WTC11 (cell line): Measurements from ENCODE around the gene FRA10AC1. TPM values are rescaled to one million over a fixed set of nuclear protein-coding genes. Genes with fewer than 3 reads are reported as not detected.

Experiments
- ATAC-seq: fragments of 200-7000 bp; cut with Tn5 transposase; 2 replicates; pipeline ENCODE4 v1.10.0; 2021; ENCODE audit warnings: mild to moderate bottlenecking, moderate library complexity
- CTCF ChIA-PET: fragments of 300-600 bp; sonication (Branson Sonifier 250); formaldehyde crosslinking; loops from one replicate; lab custom pipeline; 2021; ENCODE audit warnings: antibody characterized with exemption; lab: Charles Lee
- POLR2A ChIA-PET: fragments of 350-600 bp; sonication (Branson Sonifier 250); formaldehyde crosslinking; loops from one replicate; lab custom pipeline; 2021; ENCODE audit warnings: antibody characterized with exemption; lab: Charles Lee
- DNase-seq: peaks from one replicate; pipeline ENCODE4 v3.0.0; 2021; ENCODE audit warnings: low spot score
- H3K27ac Mint-ChIP-seq: 2 replicates; pipeline ENCODE4 v1.8.0; 2021; ENCODE audit warnings: mixed read lengths
- H3K27me3 Mint-ChIP-seq: 2 replicates; pipeline ENCODE4 v1.8.0; 2021; ENCODE audit warnings: low read depth, mild to moderate bottlenecking, moderate library complexity, mixed read lengths
- H3K36me3 Mint-ChIP-seq: 2 replicates; pipeline ENCODE4 v1.8.0; 2021; ENCODE audit warnings: mixed read lengths
- H3K4me1 Mint-ChIP-seq: 2 replicates; pipeline ENCODE4 v1.8.0; 2022; ENCODE audit warnings: mixed read lengths
- H3K4me3 Mint-ChIP-seq: 2 replicates; pipeline ENCODE4 v1.8.0; 2021; ENCODE audit warnings: mild to moderate bottlenecking, moderate library complexity, mixed read lengths
- H3K9me3 Mint-ChIP-seq: 2 replicates; pipeline ENCODE4 v1.8.0; 2021; ENCODE audit warnings: mixed read lengths
- ATF1 ChIP-seq: sonication (generic); formaldehyde crosslinking; IDR thresholded peaks from 2 replicates; pipeline ENCODE4 v1.8.1; 2023; ENCODE audit warnings: mild to moderate bottlenecking, moderate library complexity, missing genetic modification reagents
- ATF3 ChIP-seq: sonication (generic); formaldehyde crosslinking; conservative IDR thresholded peaks from 2 replicates; pipeline ENCODE4 v1.8.1; 2022; ENCODE audit warnings: mild to moderate bottlenecking, missing genetic modification reagents
- ATF6 ChIP-seq: sonication (generic); formaldehyde crosslinking; IDR thresholded peaks from 2 replicates; pipeline ENCODE4 v1.8.1; 2023; ENCODE audit warnings: mild to moderate bottlenecking, missing genetic modification reagents
- FOXK1 ChIP-seq: sonication (generic); formaldehyde crosslinking; IDR thresholded peaks from 2 replicates; pipeline ENCODE4 v1.8.0; 2022; ENCODE audit warnings: mild to moderate bottlenecking, moderate library complexity, missing genetic modification reagents
- FOXP1 ChIP-seq: sonication (generic); formaldehyde crosslinking; IDR thresholded peaks from 2 replicates; pipeline ENCODE4 v1.8.0; 2022; ENCODE audit warnings: missing genetic modification reagents, mild to moderate bottlenecking, moderate library complexity, borderline replicate concordance
- GABPB1 ChIP-seq: sonication (generic); formaldehyde crosslinking; IDR thresholded peaks from 2 replicates; pipeline ENCODE4 v1.8.1; 2023; ENCODE audit warnings: mild to moderate bottlenecking, missing genetic modification reagents
- HMGA2 ChIP-seq: fragments of 250-450 bp; sonication (Bioruptor Pico); IDR thresholded peaks from 2 replicates; pipeline ENCODE4 v1.4.0; 2021; ENCODE audit warnings: mild to moderate bottlenecking, moderate library complexity
- NFATC4 ChIP-seq: fragments of 250-450 bp; sonication (Bioruptor Pico); IDR thresholded peaks from 2 replicates; pipeline ENCODE4 v1.9.0; 2021; ENCODE audit warnings: mild to moderate bottlenecking
- NFE2L1 ChIP-seq: sonication (generic); formaldehyde crosslinking; IDR thresholded peaks from 2 replicates; pipeline ENCODE4 v1.8.1; 2023; ENCODE audit warnings: missing genetic modification reagents
- NFYB ChIP-seq: sonication (generic); formaldehyde crosslinking; conservative IDR thresholded peaks from 2 replicates; pipeline ENCODE4 v1.8.0; 2022; ENCODE audit warnings: low read depth, missing genetic modification reagents
- NR3C1 ChIP-seq: sonication (generic); formaldehyde crosslinking; conservative IDR thresholded peaks from 2 replicates; pipeline ENCODE4 v1.8.1; 2023; ENCODE audit warnings: low read depth, mild to moderate bottlenecking, missing genetic modification reagents
- RELA ChIP-seq: sonication (generic); formaldehyde crosslinking; IDR thresholded peaks from 2 replicates; pipeline ENCODE4 v1.8.1; 2022; ENCODE audit warnings: missing genetic modification reagents, mild to moderate bottlenecking, borderline replicate concordance
- RORB ChIP-seq: fragments of 250-450 bp; sonication (Bioruptor Pico); IDR thresholded peaks from 2 replicates; pipeline ENCODE4 v1.9.0; 2021; ENCODE audit warnings: mild to moderate bottlenecking
- SMAD4 ChIP-seq: sonication (generic); formaldehyde crosslinking; IDR thresholded peaks from 2 replicates; pipeline ENCODE4 v1.8.0; 2022; ENCODE audit warnings: mild to moderate bottlenecking, missing genetic modification reagents
- SP1 ChIP-seq: sonication (generic); formaldehyde crosslinking; conservative IDR thresholded peaks from 2 replicates; pipeline ENCODE4 v1.8.1; 2022; ENCODE audit warnings: missing genetic modification reagents
- TCF7 ChIP-seq: sonication (generic); formaldehyde crosslinking; IDR thresholded peaks from 2 replicates; pipeline ENCODE4 v1.8.0; 2022; ENCODE audit warnings: mild to moderate bottlenecking, low read depth, missing genetic modification reagents, moderate library complexity
- ZNF121 ChIP-seq: sonication (generic); formaldehyde crosslinking; IDR thresholded peaks from 2 replicates; pipeline ENCODE4 v1.8.0; 2023; ENCODE audit warnings: missing genetic modification reagents
- ZNF317 ChIP-seq: sonication (generic); formaldehyde crosslinking; IDR thresholded peaks from 2 replicates; pipeline ENCODE4 v1.8.1; 2023; ENCODE audit warnings: low read depth, mild to moderate bottlenecking, moderate library complexity, missing genetic modification reagents, borderline replicate concordance
- total RNA-seq: library from RNA; stranded (reverse); gene quantifications from 3 replicates; pipeline ENCODE4 v1.2.3, GENCODE V29; 2021
- TF ChIP-seq, protein P1 (sequence below): fragments of 250-450 bp; sonication (Bioruptor Pico); IDR thresholded peaks from 2 replicates; pipeline ENCODE4 v1.9.0; 2021; ENCODE audit warnings: moderate library complexity, mild to moderate bottlenecking, inconsistent platforms, borderline replicate concordance
- TF ChIP-seq, protein P2 (sequence below): sonication (generic); formaldehyde crosslinking; IDR thresholded peaks from 2 replicates; pipeline ENCODE4 v1.8.0; 2023; ENCODE audit warnings: mild to moderate bottlenecking, missing genetic modification reagents
- TF ChIP-seq, protein P3 (sequence below): sonication (generic); formaldehyde crosslinking; IDR thresholded peaks from 2 replicates; pipeline ENCODE4 v1.8.1; 2023; ENCODE audit warnings: mild to moderate bottlenecking, missing genetic modification reagents, moderate library complexity

Gene FRA10AC1
- total RNA-seq, 1 experiment from 2014 or later = 14.1 TPM

DNA sequence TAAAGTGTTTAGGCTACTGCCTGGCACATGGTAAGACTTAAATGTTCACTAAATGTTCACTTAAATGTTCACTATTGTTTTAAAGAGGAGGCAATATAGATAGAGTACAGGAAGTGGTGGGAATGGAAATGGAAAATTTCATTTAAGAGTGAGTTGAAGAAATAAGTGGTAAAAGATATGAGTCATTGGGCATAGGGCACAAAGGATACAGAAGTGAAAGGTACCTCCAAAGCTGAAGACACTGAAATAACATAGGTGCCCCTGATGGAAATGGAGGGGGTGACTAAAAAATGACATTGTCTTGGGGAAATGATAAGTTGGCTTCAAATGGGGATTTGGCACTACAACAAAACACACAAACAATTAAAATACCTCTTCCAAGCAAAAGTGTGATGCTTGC, 5.2 kb upstream of the FRA10AC1 start:
- DNase-seq (no peak), ATAC-seq (no peak)
- POLR2A ChIA-PET = no interaction called here
- Mint-ChIP-seq H3K4me1 (peaks cover 2% of the 10 kb centered on the region; the same call in 1 of the 2 replicates), H3K27ac (no peak overlapping the region), H3K4me3 (no peak overlapping the region), H3K9me3 (peaks cover 1% of the 10 kb centered on the region), H3K36me3 (no peaks in the 10 kb centered on the region), H3K27me3 (peaks cover 7% of the 10 kb centered on the region)
- TF ChIP-seq, protein P1, sequence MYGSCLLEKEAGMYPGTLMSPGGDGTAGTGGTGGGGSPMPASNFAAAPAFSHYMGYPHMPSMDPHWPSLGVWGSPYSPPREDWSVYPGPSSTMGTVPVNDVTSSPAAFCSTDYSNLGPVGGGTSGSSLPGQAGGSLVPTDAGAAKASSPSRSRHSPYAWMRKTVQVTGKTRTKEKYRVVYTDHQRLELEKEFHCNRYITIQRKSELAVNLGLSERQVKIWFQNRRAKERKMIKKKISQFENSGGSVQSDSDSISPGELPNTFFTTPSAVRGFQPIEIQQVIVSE (CRISPR knock-in tag) = no peak
- TF ChIP-seq RORB (CRISPR knock-in tag) = no peak
- TF ChIP-seq NFYB = no peak
- no peak for TF ChIP-seq FOXP1 (CRISPR knock-in tag)
- no peak for TF ChIP-seq ZNF121 (CRISPR knock-in tag)
- TF ChIP-seq NFATC4 (CRISPR knock-in tag) = no peak
- CTCF ChIA-PET = interaction anchor here (1.1 to 1.2 kb wide), 2 partner anchors 37 to 108 kb away, joined by 3 to 4 read pairs; no protein-coding TSS in a partner anchor

DNA sequence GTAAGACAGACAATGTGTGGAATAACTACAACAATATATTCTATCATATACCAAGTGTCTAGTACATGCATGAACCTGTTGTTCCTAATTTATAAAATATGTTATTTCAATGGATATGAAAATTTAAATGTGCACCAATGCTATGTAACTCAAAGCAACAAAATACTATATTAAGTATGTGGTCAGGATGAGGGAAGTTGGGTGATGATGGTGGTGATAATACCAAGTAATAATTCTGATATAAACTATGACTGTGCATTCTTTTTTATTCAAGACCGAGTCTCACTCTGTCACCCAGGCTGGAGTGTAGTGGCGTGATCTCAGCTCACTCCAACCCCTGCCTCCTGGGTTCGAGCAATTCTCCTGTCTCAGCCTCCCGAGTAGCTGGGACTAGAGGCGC, 2.1 kb upstream of the FRA10AC1 start:
- Mint-ChIP-seq H3K27ac (no peak overlapping the region), H3K27me3 (peaks cover 4% of the 10 kb centered on the region), H3K36me3 (peaks cover 3% of the 10 kb centered on the region; the same call in 1 of the 2 replicates), H3K4me1 (peaks cover 14% of the 10 kb centered on the region), H3K9me3 (no peaks in the 10 kb centered on the region), H3K4me3 (no peak overlapping the region)
- ChIA-PET POLR2A (no interaction called here), CTCF (no interaction called here)
- TF ChIP-seq ATF3 (CRISPR knock-in tag) (no peak), NFYB (no peak), ATF1 (no peak), TCF7 (CRISPR knock-in tag) (no peak), HMGA2 (no peak), RORB (CRISPR knock-in tag) (no peak), ATF6 (CRISPR knock-in tag) (no peak), SP1 (CRISPR knock-in tag) (no peak), ZNF121 (CRISPR knock-in tag) (no peak), NFE2L1 (CRISPR knock-in tag) (no peak), RELA (CRISPR knock-in tag) (no peak), FOXK1 (CRISPR knock-in tag) (no peak), ZNF317 (CRISPR knock-in tag) (no peak), GABPB1 (CRISPR knock-in tag) (no peak), SMAD4 (CRISPR knock-in tag) (no peak), NR3C1 (no peak)
- TF ChIP-seq, protein P2, sequence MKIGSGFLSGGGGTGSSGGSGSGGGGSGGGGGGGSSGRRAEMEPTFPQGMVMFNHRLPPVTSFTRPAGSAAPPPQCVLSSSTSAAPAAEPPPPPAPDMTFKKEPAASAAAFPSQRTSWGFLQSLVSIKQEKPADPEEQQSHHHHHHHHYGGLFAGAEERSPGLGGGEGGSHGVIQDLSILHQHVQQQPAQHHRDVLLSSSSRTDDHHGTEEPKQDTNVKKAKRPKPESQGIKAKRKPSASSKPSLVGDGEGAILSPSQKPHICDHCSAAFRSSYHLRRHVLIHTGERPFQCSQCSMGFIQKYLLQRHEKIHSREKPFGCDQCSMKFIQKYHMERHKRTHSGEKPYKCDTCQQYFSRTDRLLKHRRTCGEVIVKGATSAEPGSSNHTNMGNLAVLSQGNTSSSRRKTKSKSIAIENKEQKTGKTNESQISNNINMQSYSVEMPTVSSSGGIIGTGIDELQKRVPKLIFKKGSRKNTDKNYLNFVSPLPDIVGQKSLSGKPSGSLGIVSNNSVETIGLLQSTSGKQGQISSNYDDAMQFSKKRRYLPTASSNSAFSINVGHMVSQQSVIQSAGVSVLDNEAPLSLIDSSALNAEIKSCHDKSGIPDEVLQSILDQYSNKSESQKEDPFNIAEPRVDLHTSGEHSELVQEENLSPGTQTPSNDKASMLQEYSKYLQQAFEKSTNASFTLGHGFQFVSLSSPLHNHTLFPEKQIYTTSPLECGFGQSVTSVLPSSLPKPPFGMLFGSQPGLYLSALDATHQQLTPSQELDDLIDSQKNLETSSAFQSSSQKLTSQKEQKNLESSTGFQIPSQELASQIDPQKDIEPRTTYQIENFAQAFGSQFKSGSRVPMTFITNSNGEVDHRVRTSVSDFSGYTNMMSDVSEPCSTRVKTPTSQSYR (CRISPR knock-in tag) = no peak
- TF ChIP-seq, protein P3, sequence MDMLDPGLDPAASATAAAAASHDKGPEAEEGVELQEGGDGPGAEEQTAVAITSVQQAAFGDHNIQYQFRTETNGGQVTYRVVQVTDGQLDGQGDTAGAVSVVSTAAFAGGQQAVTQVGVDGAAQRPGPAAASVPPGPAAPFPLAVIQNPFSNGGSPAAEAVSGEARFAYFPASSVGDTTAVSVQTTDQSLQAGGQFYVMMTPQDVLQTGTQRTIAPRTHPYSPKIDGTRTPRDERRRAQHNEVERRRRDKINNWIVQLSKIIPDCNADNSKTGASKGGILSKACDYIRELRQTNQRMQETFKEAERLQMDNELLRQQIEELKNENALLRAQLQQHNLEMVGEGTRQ (CRISPR knock-in tag) = no peak
- ATAC-seq (no peak), DNase-seq (no peak)
